Measurements from ENCODE around the gene VEZF1.

Gene VEZF1

GRCh38 chr17:57999010-57999495, 11.0 kb upstream of the VEZF1 start:
- DNase-seq, result no peak

- DNase-seq, result no peak
Observed at GRCh38 chr17:57997085-57997809, 9.2 kb upstream of the VEZF1 start.

GRCh38 chr17:57995076-57995956, 7.3 kb upstream of the VEZF1 start:
- peak; percentile 67 for DNase-seq

GRCh38 chr17:57994436-57994835, 6.4 kb upstream of the VEZF1 start:
- no peak for DNase-seq

GRCh38 chr17:57993471-57994365, 5.7 kb upstream of the VEZF1 start:
- DNase-seq, result no peak

GRCh38 chr17:57991537-57991936, 3.5 kb upstream of the VEZF1 start:
- DNase-seq, result no peak

- no peak for DNase-seq
Observed at GRCh38 chr17:57990037-57990436, 2.0 kb upstream of the VEZF1 start.

GRCh38 chr17:57988301-57989250, 522 bp upstream of the VEZF1 start:
- peak; percentile 72 for DNase-seq

- peak; percentile 43 for DNase-seq
Observed at GRCh38 chr17:57986841-57987580, 1.0 kb downstream of the VEZF1 start.

- no peak for DNase-seq
Observed at GRCh38 chr17:57985675-57985974, 2.4 kb downstream of the VEZF1 start.

GRCh38 chr17:57984936-57985674, 2.9 kb downstream of the VEZF1 start:
- DNase-seq, result no peak

- DNase-seq, result no peak
Observed at GRCh38 chr17:57984261-57984890, 3.7 kb downstream of the VEZF1 start.

- DNase-seq, result no peak
Observed at GRCh38 chr17:57983446-57983845, 4.6 kb downstream of the VEZF1 start.

GRCh38 chr17:57982452-57983170, 5.4 kb downstream of the VEZF1 start:
- no peak for DNase-seq

GRCh38 chr17:57980522-57980921, 7.5 kb downstream of the VEZF1 start:
- no peak for DNase-seq

GRCh38 chr17:57979076-57979475, 9.0 kb downstream of the VEZF1 start:
- no peak for DNase-seq

GRCh38 chr17:57976594-57976993, 11.5 kb downstream of the VEZF1 start:
- no peak for DNase-seq

GRCh38 chr17:57975044-57975443, 13.0 kb downstream of the VEZF1 start:
- DNase-seq, result no peak

All from CD4-positive, alpha-beta T cell treated with Interleukin-6 for 4 hours (primary cell).